ENCODE data around the gene LIN7B.

- TF ChIP-seq, protein P1, sequence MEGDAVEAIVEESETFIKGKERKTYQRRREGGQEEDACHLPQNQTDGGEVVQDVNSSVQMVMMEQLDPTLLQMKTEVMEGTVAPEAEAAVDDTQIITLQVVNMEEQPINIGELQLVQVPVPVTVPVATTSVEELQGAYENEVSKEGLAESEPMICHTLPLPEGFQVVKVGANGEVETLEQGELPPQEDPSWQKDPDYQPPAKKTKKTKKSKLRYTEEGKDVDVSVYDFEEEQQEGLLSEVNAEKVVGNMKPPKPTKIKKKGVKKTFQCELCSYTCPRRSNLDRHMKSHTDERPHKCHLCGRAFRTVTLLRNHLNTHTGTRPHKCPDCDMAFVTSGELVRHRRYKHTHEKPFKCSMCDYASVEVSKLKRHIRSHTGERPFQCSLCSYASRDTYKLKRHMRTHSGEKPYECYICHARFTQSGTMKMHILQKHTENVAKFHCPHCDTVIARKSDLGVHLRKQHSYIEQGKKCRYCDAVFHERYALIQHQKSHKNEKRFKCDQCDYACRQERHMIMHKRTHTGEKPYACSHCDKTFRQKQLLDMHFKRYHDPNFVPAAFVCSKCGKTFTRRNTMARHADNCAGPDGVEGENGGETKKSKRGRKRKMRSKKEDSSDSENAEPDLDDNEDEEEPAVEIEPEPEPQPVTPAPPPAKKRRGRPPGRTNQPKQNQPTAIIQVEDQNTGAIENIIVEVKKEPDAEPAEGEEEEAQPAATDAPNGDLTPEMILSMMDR (conservative IDR thresholded peaks at IDR 0.05; ENCODE audit: low read depth in 2 of 2), result no peak
- TF ChIP-seq EZH2 (IDR thresholded peaks at IDR 0.05; ENCODE audit: low read depth, unreplicated experiment) (no peak), CREB1 (CRISPR knock-in tag; IDR thresholded peaks at IDR 0.05; ENCODE audit: low read depth) (no peak), ZNF331 (CRISPR knock-in tag; IDR thresholded peaks at IDR 0.05; ENCODE audit: low read depth) (no peak), STAT1 (IDR thresholded peaks at IDR 0.05; ENCODE audit: unreplicated experiment) (no peak)
- TF ChIP-seq, protein P2, sequence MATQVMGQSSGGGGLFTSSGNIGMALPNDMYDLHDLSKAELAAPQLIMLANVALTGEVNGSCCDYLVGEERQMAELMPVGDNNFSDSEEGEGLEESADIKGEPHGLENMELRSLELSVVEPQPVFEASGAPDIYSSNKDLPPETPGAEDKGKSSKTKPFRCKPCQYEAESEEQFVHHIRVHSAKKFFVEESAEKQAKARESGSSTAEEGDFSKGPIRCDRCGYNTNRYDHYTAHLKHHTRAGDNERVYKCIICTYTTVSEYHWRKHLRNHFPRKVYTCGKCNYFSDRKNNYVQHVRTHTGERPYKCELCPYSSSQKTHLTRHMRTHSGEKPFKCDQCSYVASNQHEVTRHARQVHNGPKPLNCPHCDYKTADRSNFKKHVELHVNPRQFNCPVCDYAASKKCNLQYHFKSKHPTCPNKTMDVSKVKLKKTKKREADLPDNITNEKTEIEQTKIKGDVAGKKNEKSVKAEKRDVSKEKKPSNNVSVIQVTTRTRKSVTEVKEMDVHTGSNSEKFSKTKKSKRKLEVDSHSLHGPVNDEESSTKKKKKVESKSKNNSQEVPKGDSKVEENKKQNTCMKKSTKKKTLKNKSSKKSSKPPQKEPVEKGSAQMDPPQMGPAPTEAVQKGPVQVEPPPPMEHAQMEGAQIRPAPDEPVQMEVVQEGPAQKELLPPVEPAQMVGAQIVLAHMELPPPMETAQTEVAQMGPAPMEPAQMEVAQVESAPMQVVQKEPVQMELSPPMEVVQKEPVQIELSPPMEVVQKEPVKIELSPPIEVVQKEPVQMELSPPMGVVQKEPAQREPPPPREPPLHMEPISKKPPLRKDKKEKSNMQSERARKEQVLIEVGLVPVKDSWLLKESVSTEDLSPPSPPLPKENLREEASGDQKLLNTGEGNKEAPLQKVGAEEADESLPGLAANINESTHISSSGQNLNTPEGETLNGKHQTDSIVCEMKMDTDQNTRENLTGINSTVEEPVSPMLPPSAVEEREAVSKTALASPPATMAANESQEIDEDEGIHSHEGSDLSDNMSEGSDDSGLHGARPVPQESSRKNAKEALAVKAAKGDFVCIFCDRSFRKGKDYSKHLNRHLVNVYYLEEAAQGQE (IDR thresholded peaks at IDR 0.05; ENCODE audit: unreplicated experiment), result no peak
Observed at GRCh38 chr19:49130325-49130724, 16.2 kb downstream of the LIN7B start.

Measured in GM23338 (cell line).